Activated CD4-positive, alpha-beta T cell treated with anti-CD3 and anti-CD28 coated beads, Interleukin-2, amount 10 ng/mL, durations not matched to agents 24 days and 14 days (primary cell): ENCODE results near the gene FHOD1. TPM values are rescaled to one million over a fixed set of nuclear protein-coding genes. Genes with fewer than 3 reads are reported as not detected.

Experiments
- DNase-seq: peaks from one replicate; pipeline ENCODE4 v3.0.0; 2022
- H3K27ac Mint-ChIP-seq: one replicate; pipeline ENCODE4 v1.8.0; 2022; ENCODE audit warnings: mild to moderate bottlenecking, mixed read lengths
- H3K27me3 Mint-ChIP-seq: one replicate; pipeline ENCODE4 v1.8.0; 2022; ENCODE audit warnings: mixed read lengths
- H3K36me3 Mint-ChIP-seq: one replicate; pipeline ENCODE4 v1.8.0; 2022; ENCODE audit warnings: low read depth, mild to moderate bottlenecking, mixed read lengths
- H3K4me1 Mint-ChIP-seq: one replicate; pipeline ENCODE4 v1.8.0; 2021; ENCODE audit warnings: mixed read lengths
- H3K4me3 Mint-ChIP-seq: one replicate; pipeline ENCODE4 v1.8.0; 2022; ENCODE audit warnings: mild to moderate bottlenecking, moderate library complexity, mixed read lengths
- H3K9me3 Mint-ChIP-seq: one replicate; pipeline ENCODE4 v1.8.0; 2021; ENCODE audit warnings: mixed read lengths
- intact Hi-C: fragments of 100-400 bp; cut with micrococcal nuclease; formaldehyde crosslinking; loops from one replicate; pipeline ENCODE4 v1.15.1; 2023
- total RNA-seq: library from RNA; stranded (reverse); gene quantifications from 2 replicates; pipeline ENCODE4 v1.2.3, GENCODE V29; 2022

Gene FHOD1
- total RNA-seq, 1 donor from 2014 or later = 128 TPM

GRCh38 chr16:67197704-67198103, 49.6 kb downstream of the FHOD1 start:
- H3K27me3 Mint-ChIP-seq = no peaks in the 10 kb centered on the region
- peaks cover 63% of the 10 kb centered on the region for H3K36me3 Mint-ChIP-seq
- intact Hi-C loops = no loop called here
- H3K4me3 Mint-ChIP-seq = no peak overlapping the region
- H3K9me3 Mint-ChIP-seq = no peaks in the 10 kb centered on the region
- no peak overlapping the region for H3K27ac Mint-ChIP-seq
- H3K4me1 Mint-ChIP-seq = peaks cover 24% of the 10 kb centered on the region
- DNase-seq = no peak

- no peak for DNase-seq
- H3K36me3 Mint-ChIP-seq = peaks cover 68% of the 10 kb centered on the region
- H3K4me1 Mint-ChIP-seq = peaks cover 27% of the 10 kb centered on the region
- H3K4me3 Mint-ChIP-seq = no peak overlapping the region
- no peak overlapping the region for H3K27ac Mint-ChIP-seq
- intact Hi-C loops = no loop called here
- H3K27me3 Mint-ChIP-seq = no peaks in the 10 kb centered on the region
- H3K9me3 Mint-ChIP-seq = no peaks in the 10 kb centered on the region
These were observed 50.4 kb downstream of the FHOD1 start for GRCh38 chr16:67196881-67197280.

GRCh38 chr16:67195676-67196075, 51.6 kb downstream of the FHOD1 start:
- no peak for DNase-seq
- Mint-ChIP-seq H3K27ac (no peak overlapping the region), H3K4me3 (no peak overlapping the region), H3K36me3 (peaks cover 67% of the 10 kb centered on the region), H3K27me3 (no peaks in the 10 kb centered on the region), H3K9me3 (no peaks in the 10 kb centered on the region), H3K4me1 (peaks cover 34% of the 10 kb centered on the region)
- intact Hi-C loops = no loop called here

- Mint-ChIP-seq H3K27ac (no peak overlapping the region), H3K4me1 (peaks cover 34% of the 10 kb centered on the region), H3K36me3 (peaks cover 58% of the 10 kb centered on the region), H3K9me3 (no peaks in the 10 kb centered on the region), H3K27me3 (no peaks in the 10 kb centered on the region), H3K4me3 (peak overlapping the region; percentile 93)
- DNase-seq = no peak
- intact Hi-C loops = no loop called here
These were observed 53.0 kb downstream of the FHOD1 start for GRCh38 chr16:67194260-67194659.

- intact Hi-C loops = no loop called here
- peak overlapping the region; percentile 34 for H3K27ac Mint-ChIP-seq
- DNase-seq = no peak
- H3K4me1 Mint-ChIP-seq = peaks cover 34% of the 10 kb centered on the region
- H3K9me3 Mint-ChIP-seq = no peaks in the 10 kb centered on the region
- peak overlapping the region; percentile 93 for H3K4me3 Mint-ChIP-seq
- peaks cover 58% of the 10 kb centered on the region for H3K36me3 Mint-ChIP-seq
- H3K27me3 Mint-ChIP-seq = no peaks in the 10 kb centered on the region
These were observed 53.7 kb downstream of the FHOD1 start for GRCh38 chr16:67193536-67193935.

- DNase-seq = no peak
- H3K36me3 Mint-ChIP-seq = peaks cover 51% of the 10 kb centered on the region
- H3K27me3 Mint-ChIP-seq = no peaks in the 10 kb centered on the region
- peak overlapping the region; percentile 93 for H3K4me3 Mint-ChIP-seq
- peak overlapping the region; percentile 88 for H3K27ac Mint-ChIP-seq
- H3K4me1 Mint-ChIP-seq = peaks cover 34% of the 10 kb centered on the region
- intact Hi-C loops = loop anchor here (1.0 kb wide), 2 partner anchors 10 to 33 kb away; partner anchors contain the start of gene MATCAP1
- no peaks in the 10 kb centered on the region for H3K9me3 Mint-ChIP-seq
These were observed 54.4 kb downstream of the FHOD1 start for GRCh38 chr16:67192781-67193361.

GRCh38 chr16:67191995-67192681, 55.1 kb downstream of the FHOD1 start, which contains the start of gene E2F4:
Gene E2F4 (plus strand): TSS chr16:67192155. CDS start chr16:67192228, 73 bp downstream.
- DNase-seq = peak; percentile 97
- intact Hi-C loops = loop anchor here (1.0 kb wide), 2 partner anchors 9 to 34 kb away; partner anchors contain the start of gene MATCAP1
- Mint-ChIP-seq H3K4me3 (peak within 1 kb of the TSS; percentile 93), H3K36me3 (peaks cover 47% of the 10 kb centered on the region), H3K9me3 (no peaks in the 10 kb centered on the region), H3K4me1 (peaks cover 31% of the 10 kb centered on the region), H3K27me3 (no peaks in the 10 kb centered on the region), H3K27ac (peak within 1 kb of the TSS; percentile 88)

GRCh38 chr16:67191411-67191994, 55.8 kb downstream of the FHOD1 start:
- no peak for DNase-seq
- Mint-ChIP-seq H3K4me3 (peak overlapping the region; percentile 93), H3K4me1 (peaks cover 25% of the 10 kb centered on the region), H3K36me3 (peaks cover 40% of the 10 kb centered on the region), H3K27ac (peak overlapping the region; percentile 88), H3K27me3 (no peaks in the 10 kb centered on the region), H3K9me3 (no peaks in the 10 kb centered on the region)
- intact Hi-C loops = no loop called here

- peak overlapping the region; percentile 88 for H3K27ac Mint-ChIP-seq
- no peak overlapping the region for H3K4me3 Mint-ChIP-seq
These were observed 56.6 kb downstream of the FHOD1 start for GRCh38 chr16:67190448-67191399.

GRCh38 chr16:67190041-67190440, 57.2 kb downstream of the FHOD1 start, which contains the start of gene EXOC3L1:
Gene EXOC3L1 (minus strand): TSS chr16:67190136. CDS start chr16:67189676, 460 bp downstream.
- Mint-ChIP-seq H3K4me3 (no peak within 1 kb of the TSS), H3K27ac (no peak within 1 kb of the TSS), H3K9me3 (no peaks in the 10 kb centered on the region), H3K4me1 (peaks cover 32% of the 10 kb centered on the region), H3K36me3 (peaks cover 27% of the 10 kb centered on the region), H3K27me3 (peaks cover 7% of the 10 kb centered on the region)
- DNase-seq = no peak
- intact Hi-C loops = no loop called here

More at GRCh38 chr16:67190448-67191399, 56.6 kb downstream of the FHOD1 start:
- Mint-ChIP-seq H3K9me3 (no peaks in the 10 kb centered on the region), H3K27me3 (peaks cover under 1% of the 10 kb centered on the region), H3K4me1 (peaks cover 25% of the 10 kb centered on the region), H3K36me3 (peaks cover 34% of the 10 kb centered on the region)
- DNase-seq = no peak
- intact Hi-C loops = no loop called here

GRCh38 chr16:67188798-67189197, 58.5 kb downstream of the FHOD1 start:
- peaks cover 27% of the 10 kb centered on the region for H3K4me1 Mint-ChIP-seq

GRCh38 chr16:67188323-67188722, 59.0 kb downstream of the FHOD1 start:
- H3K4me1 Mint-ChIP-seq = peaks cover 22% of the 10 kb centered on the region
- H3K36me3 Mint-ChIP-seq = peaks cover 12% of the 10 kb centered on the region
- no peak for DNase-seq
- peaks cover 8% of the 10 kb centered on the region for H3K27me3 Mint-ChIP-seq
- no peak overlapping the region for H3K27ac Mint-ChIP-seq
- intact Hi-C loops = no loop called here
- H3K9me3 Mint-ChIP-seq = no peaks in the 10 kb centered on the region
- H3K4me3 Mint-ChIP-seq = no peak overlapping the region

More at GRCh38 chr16:67188798-67189197, 58.5 kb downstream of the FHOD1 start:
- Mint-ChIP-seq H3K9me3 (no peaks in the 10 kb centered on the region), H3K4me3 (no peak overlapping the region), H3K27me3 (peaks cover 8% of the 10 kb centered on the region), H3K27ac (no peak overlapping the region), H3K36me3 (peaks cover 17% of the 10 kb centered on the region)
- no peak for DNase-seq
- intact Hi-C loops = no loop called here

GRCh38 chr16:67187175-67187890, 59.9 kb downstream of the FHOD1 start:
- intact Hi-C loops = no loop called here
- DNase-seq = no peak
- H3K36me3 Mint-ChIP-seq = peaks cover 4% of the 10 kb centered on the region
- H3K4me3 Mint-ChIP-seq = no peak overlapping the region
- H3K9me3 Mint-ChIP-seq = no peaks in the 10 kb centered on the region
- H3K4me1 Mint-ChIP-seq = peaks cover 16% of the 10 kb centered on the region
- no peak overlapping the region for H3K27ac Mint-ChIP-seq
- H3K27me3 Mint-ChIP-seq = peaks cover 8% of the 10 kb centered on the region
